Gastrocnemius medialis (tissue), 4 donors: ENCODE results near the gene GNL3.

ENCODE experiments used
- POLR2A ChIP-seq, 2 donors: fragments of 450-650 bp; IDR thresholded peaks; one replicate each; pipeline ENCODE4 v1.6.1; 2017; ENCODE audit warnings: antibody characterized with exemption in 2 of 2, mild to moderate bottlenecking in 2 of 2, moderate library complexity in 2 of 2
- TF ChIP-seq, protein P1 (sequence below), 5 experiments: fragments of 450-650 bp in 3 of 5; fragments of 200-600 bp in 2 of 5; sonication (generic) in 2 of 5; IDR thresholded peaks in 4 of 5; conservative IDR thresholded peaks in 1 of 5; 1 replicate in 4 of 5; 2 replicates in 1 of 5; pipeline ENCODE4 v1.5.1; 2016 to 2019; ENCODE audit warnings: antibody characterized with exemption in 5 of 5, mild to moderate bottlenecking in 3 of 5, moderate library complexity in 3 of 5

DNA sequence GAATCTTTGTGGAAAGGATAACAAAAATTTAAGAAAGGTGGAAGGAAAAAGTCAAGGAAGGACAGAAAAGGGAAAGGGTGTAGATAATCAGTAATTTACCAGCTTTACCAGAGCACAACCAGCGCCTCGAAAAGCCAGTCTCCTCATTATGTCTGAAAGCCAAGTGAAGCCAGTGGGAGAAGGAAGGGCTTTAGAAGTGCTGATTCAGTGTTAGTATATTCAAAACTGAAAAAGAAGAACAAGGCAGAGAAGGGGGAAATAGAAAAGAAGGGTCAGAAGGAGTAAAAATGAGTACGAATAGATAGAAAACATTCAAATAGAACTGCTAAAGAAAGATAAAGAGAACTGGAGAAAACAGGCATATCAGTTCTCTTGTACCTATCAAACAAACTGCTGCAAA is 4.2 kb upstream of the GNL3 start:
- TF ChIP-seq, protein P1, sequence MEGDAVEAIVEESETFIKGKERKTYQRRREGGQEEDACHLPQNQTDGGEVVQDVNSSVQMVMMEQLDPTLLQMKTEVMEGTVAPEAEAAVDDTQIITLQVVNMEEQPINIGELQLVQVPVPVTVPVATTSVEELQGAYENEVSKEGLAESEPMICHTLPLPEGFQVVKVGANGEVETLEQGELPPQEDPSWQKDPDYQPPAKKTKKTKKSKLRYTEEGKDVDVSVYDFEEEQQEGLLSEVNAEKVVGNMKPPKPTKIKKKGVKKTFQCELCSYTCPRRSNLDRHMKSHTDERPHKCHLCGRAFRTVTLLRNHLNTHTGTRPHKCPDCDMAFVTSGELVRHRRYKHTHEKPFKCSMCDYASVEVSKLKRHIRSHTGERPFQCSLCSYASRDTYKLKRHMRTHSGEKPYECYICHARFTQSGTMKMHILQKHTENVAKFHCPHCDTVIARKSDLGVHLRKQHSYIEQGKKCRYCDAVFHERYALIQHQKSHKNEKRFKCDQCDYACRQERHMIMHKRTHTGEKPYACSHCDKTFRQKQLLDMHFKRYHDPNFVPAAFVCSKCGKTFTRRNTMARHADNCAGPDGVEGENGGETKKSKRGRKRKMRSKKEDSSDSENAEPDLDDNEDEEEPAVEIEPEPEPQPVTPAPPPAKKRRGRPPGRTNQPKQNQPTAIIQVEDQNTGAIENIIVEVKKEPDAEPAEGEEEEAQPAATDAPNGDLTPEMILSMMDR (IDR thresholded peaks at IDR 0.05 in 4 of 5, conservative IDR thresholded peaks at IDR 0.05 in 1 of 5), result no peak
- no peak for TF ChIP-seq POLR2A (IDR thresholded peaks at IDR 0.05)
